Measurements from ENCODE around the gene MYOM3.

Gene MYOM3

GRCh38 chr1:24113641-24114033, 1.7 kb upstream of the MYOM3 start:
- DNase-seq: no peak

- no peak for DNase-seq
These were observed 506 bp downstream of the MYOM3 start for GRCh38 chr1:24111262-24111995.

- no peak for DNase-seq
These were observed 1.2 kb downstream of the MYOM3 start for GRCh38 chr1:24110642-24111261.

GRCh38 chr1:24109686-24110475, 2.1 kb downstream of the MYOM3 start:
- no peak for DNase-seq

- no peak for DNase-seq
These were observed 2.8 kb downstream of the MYOM3 start for GRCh38 chr1:24109166-24109483.

GRCh38 chr1:24108334-24109165, 3.4 kb downstream of the MYOM3 start:
- no peak for DNase-seq

GRCh38 chr1:24107462-24108138, 4.3 kb downstream of the MYOM3 start:
- DNase-seq: no peak

- DNase-seq: no peak
These were observed 6.4 kb downstream of the MYOM3 start for GRCh38 chr1:24105368-24106160.

GRCh38 chr1:24104854-24105253, 7.1 kb downstream of the MYOM3 start:
- no peak for DNase-seq

GRCh38 chr1:24103879-24104278, 8.1 kb downstream of the MYOM3 start:
- no peak for DNase-seq

GRCh38 chr1:24103408-24103807, 8.5 kb downstream of the MYOM3 start:
- no peak for DNase-seq

- no peak for DNase-seq
These were observed 9.0 kb downstream of the MYOM3 start for GRCh38 chr1:24102961-24103360.

- no peak for DNase-seq
These were observed 9.9 kb downstream of the MYOM3 start for GRCh38 chr1:24101796-24102586.

- DNase-seq: no peak
These were observed 10.8 kb downstream of the MYOM3 start for GRCh38 chr1:24100945-24101737.

- no peak for DNase-seq
These were observed 12.8 kb downstream of the MYOM3 start for GRCh38 chr1:24098943-24099638.

GRCh38 chr1:24098102-24098501, 13.8 kb downstream of the MYOM3 start:
- DNase-seq: no peak

- DNase-seq: no peak
These were observed 14.3 kb downstream of the MYOM3 start for GRCh38 chr1:24097663-24098062.

GRCh38 chr1:24096739-24097103, 15.2 kb downstream of the MYOM3 start:
- DNase-seq: no peak

GRCh38 chr1:24096009-24096738, 15.8 kb downstream of the MYOM3 start:
- DNase-seq: no peak
